ENCODE data around the gene ANKRD13B. TPM values are rescaled to one million over a fixed set of nuclear protein-coding genes. Genes with fewer than 3 reads are reported as not detected.

The ANKRD13B gene
- total RNA-seq, 1 donor from 2014 or later = 34.1 TPM

GRCh38 chr17:29614349-29615047, 21.6 kb downstream of the ANKRD13B start:
- Mint-ChIP-seq H3K27me3 (ENCODE audit: low read depth) (no peaks in the 10 kb centered on the region), H3K27ac (peak overlapping the region; percentile 58), H3K4me3 (ENCODE audit: low read depth) (peak overlapping the region; percentile 74), H3K4me1 (ENCODE audit: low read depth) (peaks cover 39% of the 10 kb centered on the region), H3K36me3 (ENCODE audit: low read depth) (no peaks in the 10 kb centered on the region), H3K9me3 (no peaks in the 10 kb centered on the region)
- no peak for DNase-seq (ENCODE audit: low spot score)
- intact Hi-C loops (cut with micrococcal nuclease) = loop anchor here (1.0 to 5.0 kb wide), 3 partner anchors 34 to 318 kb away; partner anchors contain the start of gene SSH2

GRCh38 chr17:29615048-29615385, 22.1 kb downstream of the ANKRD13B start:
- Mint-ChIP-seq H3K27ac (peak overlapping the region; percentile 58), H3K9me3 (no peaks in the 10 kb centered on the region), H3K4me3 (ENCODE audit: low read depth) (peak overlapping the region; percentile 74), H3K36me3 (ENCODE audit: low read depth) (no peaks in the 10 kb centered on the region), H3K27me3 (ENCODE audit: low read depth) (no peaks in the 10 kb centered on the region), H3K4me1 (ENCODE audit: low read depth) (peaks cover 39% of the 10 kb centered on the region)
- intact Hi-C loops (cut with micrococcal nuclease) = loop anchor here (1.0 to 5.0 kb wide), 3 partner anchors 35 to 317 kb away; partner anchors contain the start of gene SSH2
- DNase-seq (ENCODE audit: low spot score) = peak; percentile 74

DNA sequence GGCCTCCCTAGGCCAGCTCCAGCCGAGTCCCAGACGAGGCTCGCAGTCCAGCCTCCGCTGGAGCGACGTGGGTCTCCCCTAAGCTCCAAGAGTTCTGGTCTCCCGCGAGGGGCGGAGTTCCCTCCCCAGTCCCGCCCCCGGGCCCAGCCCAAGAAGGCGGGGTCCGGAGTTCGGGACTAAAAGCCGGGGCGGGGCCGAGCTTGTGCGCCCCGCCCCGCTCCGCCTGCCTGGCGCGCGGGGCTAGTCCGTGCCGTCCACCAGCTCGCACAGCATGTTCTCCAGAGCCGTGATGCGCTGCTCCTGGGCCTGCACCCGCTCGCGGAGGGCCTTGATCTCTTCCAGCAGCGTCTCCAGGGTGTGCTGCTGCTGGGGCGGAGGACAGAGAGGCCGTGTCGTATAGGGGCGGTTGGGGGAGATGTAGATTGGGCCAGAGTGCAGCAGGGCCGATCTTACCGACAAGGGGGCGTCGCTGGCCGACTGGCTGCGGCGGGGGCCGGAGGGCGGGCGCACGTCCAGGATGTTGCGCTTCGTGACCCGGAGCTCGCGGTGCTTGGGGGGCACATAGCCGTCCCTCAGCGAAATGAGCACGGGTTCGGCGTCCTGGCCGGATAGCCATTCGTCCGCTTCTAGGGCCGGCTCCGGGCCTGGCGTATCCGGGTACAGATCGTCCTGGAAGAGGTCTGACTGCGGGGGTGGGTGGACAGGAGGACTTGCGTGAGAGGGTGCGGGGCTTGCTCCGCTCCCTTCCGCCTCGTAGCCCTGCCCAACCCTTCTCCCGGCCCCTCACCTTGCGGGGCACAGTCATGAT, 22.8 kb downstream of the ANKRD13B start:
- peak overlapping the region; percentile 65 for H3K27ac Mint-ChIP-seq
- no peaks in the 10 kb centered on the region for H3K9me3 Mint-ChIP-seq
- H3K36me3 Mint-ChIP-seq (ENCODE audit: low read depth) = no peaks in the 10 kb centered on the region
- H3K27me3 Mint-ChIP-seq (ENCODE audit: low read depth) = no peaks in the 10 kb centered on the region
- intact Hi-C loops (cut with micrococcal nuclease) = loop anchor here (1.0 to 5.0 kb wide), 4 partner anchors 35 to 317 kb away; partner anchors contain the start of gene SSH2
- peak overlapping the region; percentile 74 for H3K4me3 Mint-ChIP-seq (ENCODE audit: low read depth)
- H3K4me1 Mint-ChIP-seq (ENCODE audit: low read depth) = peaks cover 39% of the 10 kb centered on the region
- DNase-seq (ENCODE audit: low spot score) = peak; percentile 82

DNA sequence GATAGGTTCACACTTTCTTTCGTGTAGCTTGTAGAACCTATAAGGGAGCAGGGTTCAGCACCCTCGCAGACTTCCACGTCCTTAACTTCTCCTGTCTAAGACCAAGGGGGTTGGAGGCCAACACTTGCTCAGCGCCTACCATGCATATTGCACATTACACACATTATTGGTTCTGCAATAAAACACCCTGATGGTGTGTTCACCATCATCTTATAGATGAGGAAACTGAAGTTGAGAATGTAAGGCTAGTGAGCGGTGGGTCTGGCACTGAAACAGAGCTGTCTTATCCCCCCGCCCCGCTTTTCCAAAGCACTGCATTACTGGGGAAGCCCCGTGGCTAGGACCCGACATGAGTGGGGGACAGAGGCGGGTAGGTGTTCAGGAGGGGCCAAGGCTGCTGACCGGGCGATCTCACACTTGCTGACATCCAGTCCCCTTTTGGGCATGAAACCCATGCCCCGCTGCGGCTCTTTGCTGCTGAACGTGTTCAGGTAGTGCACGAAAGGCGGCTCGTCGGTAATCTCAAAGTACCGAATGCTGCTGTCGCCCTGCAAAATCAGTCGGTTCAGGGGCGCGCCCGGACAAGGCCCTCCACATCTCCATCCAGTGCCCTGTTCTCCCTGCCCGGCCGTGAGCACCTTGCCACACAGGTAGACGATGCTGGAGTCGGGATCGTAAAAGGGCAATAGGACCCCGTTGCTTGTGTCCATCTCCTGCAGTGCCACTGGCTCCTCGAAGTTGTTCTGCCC, 23.5 kb downstream of the ANKRD13B start:
- H3K36me3 Mint-ChIP-seq (ENCODE audit: low read depth) = no peaks in the 10 kb centered on the region
- H3K27me3 Mint-ChIP-seq (ENCODE audit: low read depth) = no peaks in the 10 kb centered on the region
- no peak overlapping the region for H3K27ac Mint-ChIP-seq

DNA sequence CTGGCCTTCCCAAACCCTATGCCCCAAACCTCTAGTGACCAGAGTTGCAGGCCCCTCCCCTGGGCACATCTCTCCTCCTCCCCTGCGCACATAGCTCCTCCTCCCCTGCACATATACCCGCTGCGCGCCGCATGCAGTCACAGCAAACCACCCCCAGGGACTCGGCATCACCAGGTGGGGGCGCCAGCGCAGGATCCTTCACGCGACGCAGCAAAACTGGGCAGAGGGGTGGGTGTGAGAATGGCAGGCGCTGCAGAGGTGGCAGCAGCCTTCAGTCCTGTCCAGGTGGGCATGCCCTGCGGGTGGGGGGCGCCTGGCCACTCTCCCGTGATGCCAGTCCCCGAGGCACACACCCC, 24.2 kb downstream of the ANKRD13B start:
- peak overlapping the region; percentile 74 for H3K4me3 Mint-ChIP-seq (ENCODE audit: low read depth)
- H3K27me3 Mint-ChIP-seq (ENCODE audit: low read depth) = no peaks in the 10 kb centered on the region
- intact Hi-C loops (cut with micrococcal nuclease) = loop anchor here (1.0 to 5.0 kb wide), 5 partner anchors 28 to 315 kb away; partner anchors contain the start of genes GIT1, SSH2 and TP53I13
- peak; percentile 89 for DNase-seq (ENCODE audit: low spot score)
- H3K9me3 Mint-ChIP-seq = no peaks in the 10 kb centered on the region
- H3K27ac Mint-ChIP-seq = peak overlapping the region; percentile 84
- no peaks in the 10 kb centered on the region for H3K36me3 Mint-ChIP-seq (ENCODE audit: low read depth)
- peaks cover 42% of the 10 kb centered on the region for H3K4me1 Mint-ChIP-seq (ENCODE audit: low read depth)

More for the DNA sequence above, 23.5 kb downstream of the ANKRD13B start:
- no peaks in the 10 kb centered on the region for H3K9me3 Mint-ChIP-seq
- peaks cover 39% of the 10 kb centered on the region for H3K4me1 Mint-ChIP-seq (ENCODE audit: low read depth)
- intact Hi-C loops (cut with micrococcal nuclease) = loop anchor here (1.0 to 5.0 kb wide), 5 partner anchors 27 to 316 kb away; partner anchors contain the start of genes GIT1, SSH2 and TP53I13
- peak overlapping the region; percentile 74 for H3K4me3 Mint-ChIP-seq (ENCODE audit: low read depth)
- no peak for DNase-seq (ENCODE audit: low spot score)

DNA sequence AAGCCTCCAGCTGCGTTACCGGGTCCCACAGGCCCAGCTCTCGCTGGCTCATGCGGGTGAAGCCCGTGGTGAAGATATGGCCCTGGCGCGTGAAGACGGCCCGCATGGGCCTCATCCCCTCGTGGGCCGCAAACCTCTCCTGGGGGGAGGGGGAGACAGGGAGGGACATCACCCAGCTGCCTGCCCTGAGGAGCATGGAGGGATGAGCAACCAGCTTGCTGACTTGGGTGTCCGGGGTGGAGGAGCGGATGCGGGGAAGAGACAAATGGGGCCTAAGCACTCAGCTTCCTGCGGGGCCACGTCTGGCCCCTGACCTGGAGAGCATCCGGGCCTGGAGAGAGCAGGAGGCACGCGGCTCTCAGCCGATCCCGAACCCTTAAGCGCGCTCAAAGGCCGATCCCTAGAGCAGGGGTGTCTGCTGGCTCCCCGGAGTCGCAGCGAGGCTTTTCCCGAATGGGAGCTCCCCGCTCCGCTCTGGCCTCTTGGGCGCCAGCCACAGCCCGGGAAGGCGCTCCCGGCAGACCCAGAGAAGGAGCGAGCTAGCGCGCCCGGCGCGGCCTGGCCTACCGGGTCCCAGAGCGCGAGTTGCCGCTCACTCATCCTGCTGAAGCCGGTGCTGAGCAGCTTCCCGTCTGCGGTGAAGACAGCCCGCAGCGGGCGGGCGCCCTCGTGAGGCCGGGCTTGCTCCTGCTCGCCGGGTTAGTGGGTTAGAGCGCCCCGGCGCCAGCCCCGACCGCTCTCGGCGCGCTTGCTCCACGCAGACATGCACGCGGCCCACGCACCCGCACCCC, 24.7 kb downstream of the ANKRD13B start:
- DNase-seq (ENCODE audit: low spot score) = peak; percentile 85
- intact Hi-C loops (cut with micrococcal nuclease) = loop anchor here (1.0 to 5.0 kb wide), 6 partner anchors 28 to 315 kb away; partner anchors contain the start of genes GIT1, SSH2 and TP53I13
- Mint-ChIP-seq H3K36me3 (ENCODE audit: low read depth) (no peaks in the 10 kb centered on the region), H3K27ac (peak overlapping the region; percentile 84), H3K4me3 (ENCODE audit: low read depth) (peak overlapping the region; percentile 74), H3K4me1 (ENCODE audit: low read depth) (peaks cover 43% of the 10 kb centered on the region), H3K27me3 (ENCODE audit: low read depth) (no peaks in the 10 kb centered on the region), H3K9me3 (no peaks in the 10 kb centered on the region)

- H3K27me3 Mint-ChIP-seq (ENCODE audit: low read depth) = no peaks in the 10 kb centered on the region
- intact Hi-C loops (cut with micrococcal nuclease) = loop anchor here (1.0 to 5.0 kb wide), 3 partner anchors 89 to 314 kb away; partner anchors contain the start of gene SSH2
Measured at GRCh38 chr17:29618272-29619065, 25.5 kb downstream of the ANKRD13B start.

DNA sequence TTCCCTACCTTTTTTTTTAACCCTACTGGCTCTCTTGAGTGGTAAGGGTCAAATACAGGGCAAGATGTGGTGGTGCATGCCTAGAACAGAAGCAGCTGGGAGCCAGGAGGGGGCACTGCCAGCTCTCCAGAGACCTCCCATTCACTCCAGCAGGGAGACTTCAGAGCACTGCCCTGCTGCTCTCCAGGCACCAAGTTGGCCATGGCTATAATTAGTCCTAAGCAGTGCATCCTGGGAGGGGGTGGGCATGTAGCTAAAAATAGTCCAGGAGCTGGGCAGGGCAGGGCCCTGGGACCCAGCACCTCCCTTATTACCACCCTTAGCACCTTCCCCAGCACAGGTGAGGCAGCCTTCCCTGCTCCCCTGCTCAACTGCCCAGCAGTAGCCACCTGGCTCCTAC, 26.3 kb downstream of the ANKRD13B start:
- H3K36me3 Mint-ChIP-seq (ENCODE audit: low read depth) = no peaks in the 10 kb centered on the region
- peaks cover 53% of the 10 kb centered on the region for H3K4me1 Mint-ChIP-seq (ENCODE audit: low read depth)
- H3K9me3 Mint-ChIP-seq = no peaks in the 10 kb centered on the region
- no peaks in the 10 kb centered on the region for H3K27me3 Mint-ChIP-seq (ENCODE audit: low read depth)
- no peak for DNase-seq (ENCODE audit: low spot score)
- H3K4me3 Mint-ChIP-seq (ENCODE audit: low read depth) = no peak overlapping the region
- intact Hi-C loops (cut with micrococcal nuclease) = loop anchor here (5.0 kb wide), 2 partner anchors 88 to 313 kb away; partner anchors contain the start of gene SSH2
- no peak overlapping the region for H3K27ac Mint-ChIP-seq

More at GRCh38 chr17:29618272-29619065, 25.5 kb downstream of the ANKRD13B start:
- Mint-ChIP-seq H3K9me3 (no peaks in the 10 kb centered on the region), H3K27ac (no peak overlapping the region), H3K4me3 (ENCODE audit: low read depth) (peak overlapping the region; percentile 26), H3K4me1 (ENCODE audit: low read depth) (peaks cover 50% of the 10 kb centered on the region), H3K36me3 (ENCODE audit: low read depth) (no peaks in the 10 kb centered on the region)
- DNase-seq (ENCODE audit: low spot score) = no peak

DNA sequence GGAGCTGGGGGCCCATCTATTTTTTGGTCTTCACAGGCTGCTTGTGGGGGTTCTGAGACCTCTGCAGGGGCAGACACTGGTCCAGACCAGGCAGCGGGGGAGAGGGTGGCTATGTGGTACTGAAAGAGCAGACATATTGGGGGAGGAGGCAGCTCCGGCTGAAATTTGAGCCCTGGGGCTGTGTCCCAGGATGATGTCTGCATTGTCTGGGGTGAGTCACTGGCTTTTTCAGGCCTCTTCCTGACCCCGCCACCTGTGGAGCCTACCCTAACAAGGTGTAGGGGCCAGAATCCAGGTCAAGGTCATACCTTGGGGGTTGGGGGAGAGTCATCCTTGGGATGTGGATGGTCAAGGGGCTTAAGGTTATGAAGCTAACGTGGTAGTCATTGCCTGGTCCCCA, 27.3 kb downstream of the ANKRD13B start:
- no peak overlapping the region for H3K4me3 Mint-ChIP-seq (ENCODE audit: low read depth)
- H3K27ac Mint-ChIP-seq = no peak overlapping the region
- H3K36me3 Mint-ChIP-seq (ENCODE audit: low read depth) = no peaks in the 10 kb centered on the region
- H3K4me1 Mint-ChIP-seq (ENCODE audit: low read depth) = peaks cover 54% of the 10 kb centered on the region
- no peaks in the 10 kb centered on the region for H3K27me3 Mint-ChIP-seq (ENCODE audit: low read depth)
- no peaks in the 10 kb centered on the region for H3K9me3 Mint-ChIP-seq
- DNase-seq (ENCODE audit: low spot score) = no peak
- intact Hi-C loops (cut with micrococcal nuclease) = no loop called here

GRCh38 chr17:29620779-29621500, 28.0 kb downstream of the ANKRD13B start:
- intact Hi-C loops (cut with micrococcal nuclease) = no loop called here
- H3K4me1 Mint-ChIP-seq (ENCODE audit: low read depth) = peaks cover 54% of the 10 kb centered on the region

DNA sequence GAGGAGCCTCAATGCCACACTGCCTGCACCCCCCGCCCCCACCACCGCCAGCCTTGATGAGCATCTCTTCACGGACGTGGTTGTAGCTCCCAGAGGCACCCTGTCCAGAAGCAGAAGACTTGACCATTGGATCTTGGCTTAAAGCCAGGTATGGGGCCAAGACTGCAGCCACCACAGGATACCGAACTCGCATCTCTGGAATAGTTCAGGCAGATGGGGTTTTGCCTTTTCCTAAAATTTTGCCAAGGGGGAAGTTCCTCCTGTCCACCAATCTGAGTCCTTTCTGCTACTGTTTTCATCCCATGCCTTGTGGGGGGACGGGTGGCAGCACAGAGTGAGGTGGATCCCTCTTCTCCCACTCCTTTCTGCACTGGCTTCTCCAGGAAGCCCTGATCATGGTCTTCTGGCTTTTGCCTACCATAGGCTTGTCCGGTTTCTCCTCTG, 28.8 kb downstream of the ANKRD13B start:
- Mint-ChIP-seq H3K4me3 (ENCODE audit: low read depth) (peak overlapping the region; percentile 82), H3K4me1 (ENCODE audit: low read depth) (peaks cover 47% of the 10 kb centered on the region), H3K27ac (no peak overlapping the region), H3K9me3 (no peaks in the 10 kb centered on the region), H3K27me3 (ENCODE audit: low read depth) (no peaks in the 10 kb centered on the region), H3K36me3 (ENCODE audit: low read depth) (peaks cover 11% of the 10 kb centered on the region)
- intact Hi-C loops (cut with micrococcal nuclease) = no loop called here
- no peak for DNase-seq (ENCODE audit: low spot score)

More at GRCh38 chr17:29620779-29621500, 28.0 kb downstream of the ANKRD13B start:
- Mint-ChIP-seq H3K9me3 (no peaks in the 10 kb centered on the region), H3K27me3 (ENCODE audit: low read depth) (no peaks in the 10 kb centered on the region), H3K4me3 (ENCODE audit: low read depth) (no peak overlapping the region), H3K27ac (no peak overlapping the region), H3K36me3 (ENCODE audit: low read depth) (peaks cover 6% of the 10 kb centered on the region)
- DNase-seq (ENCODE audit: low spot score) = no peak
